Stimulated activated naive CD4-positive, alpha-beta T cell (primary cell): ENCODE measurements around the gene IGFBP2.
A peak's percentile ranks its signal among the peaks of the same experiment; 100 is the strongest.
"Not testable (repeated sequence)": the region's sequence is repeated elsewhere in the genome, so short reads cannot be mapped to it uniquely, and the experiment has no call there.

Experiments used
- DNase-seq, 6 experiments: peaks; one replicate each; lab custom pipeline; 2025; lab: John Stamatoyannopoulos, UW

The IGFBP2 gene

DNA sequence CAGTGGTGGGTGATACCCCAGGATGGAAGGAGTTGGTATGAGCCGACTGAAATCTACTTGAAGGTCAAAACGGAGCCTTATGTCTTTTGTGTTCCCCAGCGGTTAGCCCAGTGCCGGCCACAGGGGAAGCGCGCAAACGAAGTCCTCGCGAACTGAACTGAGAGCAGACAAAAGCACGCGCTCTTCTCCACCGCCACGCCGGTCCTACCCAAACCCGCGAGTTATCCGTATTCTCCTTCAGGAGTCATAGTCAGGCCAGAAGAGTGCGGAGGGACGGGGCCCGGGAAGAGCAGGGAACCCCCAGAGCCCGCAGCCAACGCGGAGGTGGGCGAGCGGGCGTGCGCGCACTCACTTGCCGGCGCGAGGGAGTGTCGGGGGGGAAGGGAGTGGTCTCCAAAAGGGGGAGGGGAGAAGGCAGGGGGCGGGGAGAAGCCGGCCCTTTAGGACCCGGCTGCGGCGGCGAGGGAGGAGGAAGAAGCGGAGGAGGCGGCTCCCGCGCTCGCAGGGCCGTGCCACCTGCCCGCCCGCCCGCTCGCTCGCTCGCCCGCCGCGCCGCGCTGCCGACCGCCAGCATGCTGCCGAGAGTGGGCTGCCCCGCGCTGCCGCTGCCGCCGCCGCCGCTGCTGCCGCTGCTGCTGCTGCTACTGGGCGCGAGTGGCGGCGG lies at the start of gene IGFBP2:
Gene IGFBP2 (plus strand): TSS at position 469 of the 664 bp plus-strand sequence. CDS start 104 bp downstream, at position 573.
- DNase-seq, result no peak

DNA sequence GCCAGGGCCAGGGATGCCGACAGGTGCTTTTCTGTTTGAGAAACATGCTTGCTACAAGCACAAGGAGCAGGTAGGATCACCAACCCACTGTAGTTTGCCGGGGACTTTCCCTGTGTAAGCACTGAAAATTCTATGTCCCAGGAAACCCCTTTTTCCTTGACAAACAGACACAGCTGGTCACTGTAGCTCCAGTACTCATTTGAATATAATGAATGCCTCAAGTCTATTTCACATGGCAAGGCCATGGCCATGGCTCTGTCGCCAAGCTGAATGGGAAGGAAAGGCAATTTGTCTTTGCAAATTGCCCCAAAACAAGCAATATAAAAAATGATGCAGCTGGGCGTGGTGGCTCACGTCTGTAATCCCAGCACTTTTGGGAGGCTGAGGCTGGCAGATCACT lies 49.6 kb upstream of the IGFBP2 start:
- DNase-seq, result no peak

- no peak for DNase-seq
Observed at GRCh38 chr2:216584112-216584511, 49.1 kb upstream of the IGFBP2 start.

GRCh38 chr2:216585441-216585840 lies 47.8 kb upstream of the IGFBP2 start:
- DNase-seq, result no peak

DNA sequence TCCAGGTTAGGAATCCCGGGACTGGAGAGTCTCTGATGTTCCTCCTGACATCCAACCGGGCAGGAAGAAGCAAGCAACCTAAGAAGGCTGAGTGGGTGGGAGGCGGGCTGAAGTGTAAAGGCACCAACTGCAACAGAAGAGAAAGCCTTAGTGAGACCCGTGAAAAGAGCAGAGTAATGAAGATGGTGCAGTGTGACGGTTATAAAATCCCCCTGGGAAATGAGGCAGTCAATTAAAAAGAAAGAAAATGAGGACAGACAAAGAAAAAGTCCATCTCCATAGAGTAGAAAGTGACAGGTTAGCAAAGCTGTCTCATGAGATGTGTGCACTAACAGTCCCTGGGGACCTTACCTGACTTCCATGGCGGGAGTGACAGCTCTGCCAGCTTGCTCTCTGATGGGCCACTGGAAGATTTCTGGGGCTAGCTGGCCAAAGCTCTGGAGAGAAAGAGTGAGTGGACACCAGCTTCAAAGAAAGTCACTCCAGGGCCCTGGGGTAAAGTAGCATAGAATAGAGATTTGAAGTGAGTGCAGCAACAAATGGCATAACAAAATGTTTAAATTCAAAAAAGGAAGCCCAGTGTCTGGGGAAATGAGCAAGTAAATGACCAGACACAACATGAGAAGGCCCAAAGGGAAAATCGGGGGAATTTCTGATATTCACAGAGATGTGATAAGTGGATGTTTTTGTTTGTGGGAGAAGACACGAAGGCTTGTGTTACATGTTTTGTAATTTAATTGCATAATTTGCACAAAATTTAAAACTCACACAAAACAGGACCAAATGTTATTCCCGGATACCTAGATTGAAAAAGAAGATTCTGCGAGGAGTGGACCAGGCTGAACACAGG lies 44.1 kb upstream of the IGFBP2 start:
- no peak for DNase-seq

DNA sequence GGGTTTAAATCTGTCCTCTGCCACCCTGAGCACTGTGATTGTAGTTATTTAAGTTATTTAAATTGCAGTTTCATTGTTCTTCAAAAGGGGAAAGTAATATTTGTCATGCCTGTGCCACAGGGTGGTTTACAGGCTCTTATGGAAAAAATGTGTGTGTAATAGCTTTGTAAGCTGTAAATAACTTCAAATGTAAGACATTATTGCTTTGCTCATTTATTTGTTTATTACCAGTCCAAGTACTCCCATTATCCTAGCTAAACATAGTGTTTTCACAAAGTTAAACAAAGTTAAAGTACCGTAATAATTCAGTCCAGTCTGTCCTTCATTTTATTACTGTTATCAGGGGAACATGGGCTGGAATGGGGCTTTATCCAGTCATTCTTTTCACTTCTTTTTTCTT lies 43.4 kb upstream of the IGFBP2 start:
- DNase-seq, result no peak

DNA sequence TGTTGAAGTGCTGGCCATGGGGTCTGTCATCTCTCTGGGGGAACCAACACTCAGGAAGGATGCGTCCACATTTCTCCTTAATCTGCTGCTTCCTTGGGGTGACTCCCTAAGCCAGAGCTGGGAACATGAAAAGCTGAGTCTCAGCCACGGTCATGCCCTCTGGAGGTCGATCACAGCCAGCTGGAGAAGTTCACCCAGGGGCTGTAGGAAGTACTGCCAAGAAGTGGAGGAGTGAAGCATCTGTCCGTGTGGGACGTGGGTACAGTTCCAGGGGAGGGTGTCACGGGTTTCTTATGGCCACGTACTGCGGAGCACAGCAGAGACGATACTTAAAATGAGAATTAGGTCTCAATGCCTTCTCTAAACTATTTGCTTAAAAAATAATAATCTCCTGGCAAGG lies 42.4 kb upstream of the IGFBP2 start:
- no peak for DNase-seq

DNA sequence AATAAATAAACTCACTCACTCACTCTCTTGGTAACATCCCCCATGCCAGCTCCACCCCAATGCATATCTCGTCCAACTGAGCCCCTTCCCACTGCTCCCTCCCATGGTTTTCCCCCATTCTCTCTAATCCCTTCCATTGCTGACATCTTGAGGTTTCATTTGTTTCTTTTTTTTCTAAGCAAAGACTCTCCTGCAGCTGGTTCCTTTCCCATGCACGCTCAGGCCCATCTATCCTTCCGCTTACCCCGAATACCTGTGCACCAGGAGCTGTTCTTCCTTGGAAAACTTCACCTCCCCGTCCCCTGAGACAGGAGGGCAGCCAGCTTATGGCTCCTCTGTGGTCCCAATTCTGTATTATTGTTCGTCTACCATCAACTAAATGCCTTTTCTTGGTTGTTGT lies 41.7 kb upstream of the IGFBP2 start:
- no peak for DNase-seq

DNA sequence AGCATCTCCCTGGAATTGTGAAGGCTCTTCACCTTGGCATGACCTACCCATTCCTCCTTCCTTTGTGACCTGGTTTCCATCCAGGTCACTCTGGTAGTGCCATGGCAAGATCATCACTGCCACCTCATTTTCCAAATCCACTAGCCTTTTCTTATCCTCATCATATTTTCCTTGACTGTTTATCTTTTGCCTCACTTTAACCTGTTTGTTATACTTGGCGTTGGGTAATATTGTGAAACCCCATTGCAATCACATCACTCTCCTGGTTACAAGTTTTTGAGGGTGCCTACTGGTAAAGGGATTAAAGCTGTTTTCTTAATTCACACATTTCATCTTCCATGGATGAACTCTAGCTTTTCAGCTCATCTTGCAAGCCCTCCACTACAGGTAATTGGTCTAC lies 39.1 kb upstream of the IGFBP2 start:
- DNase-seq, result no peak

DNA sequence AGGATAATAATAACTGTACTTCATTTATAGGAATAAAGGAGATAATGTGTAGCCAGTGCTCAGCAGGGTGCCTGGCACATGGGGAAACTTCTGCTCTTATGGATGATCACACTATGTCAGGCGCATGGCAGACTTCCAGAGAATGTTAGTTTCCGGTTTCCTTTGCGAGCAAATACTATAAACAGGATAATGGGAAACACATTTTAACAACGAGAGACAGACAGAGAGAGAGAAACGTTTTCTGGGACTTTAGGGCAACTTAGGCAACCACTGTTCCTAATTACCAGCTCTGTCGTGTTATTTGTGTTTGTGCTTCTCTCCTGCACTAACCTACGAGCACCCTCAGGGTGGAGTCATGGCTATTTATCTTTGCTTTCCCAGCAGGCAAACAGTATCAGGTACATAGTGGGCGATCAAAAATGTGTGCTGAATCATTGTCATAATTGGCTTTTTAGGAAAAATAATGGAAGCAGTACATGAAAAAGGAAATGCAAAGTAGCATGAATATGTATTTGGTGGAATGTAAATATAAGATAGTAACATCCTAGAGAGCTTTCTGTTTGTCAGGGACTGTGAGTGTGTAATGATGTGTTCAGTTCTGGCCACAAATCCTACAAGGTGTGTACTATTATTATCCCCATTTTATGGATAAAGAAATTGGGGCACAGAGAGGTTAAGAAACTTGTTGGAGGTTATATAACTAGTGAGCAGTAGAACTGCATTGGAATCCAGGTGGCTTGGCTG lies 36.8 kb upstream of the IGFBP2 start:
- DNase-seq, result no peak

GRCh38 chr2:216596980-216597509 lies 36.2 kb upstream of the IGFBP2 start:
- DNase-seq, result no peak

GRCh38 chr2:216597825-216598224 lies 35.4 kb upstream of the IGFBP2 start:
- DNase-seq, result not testable (repeated sequence)

DNA sequence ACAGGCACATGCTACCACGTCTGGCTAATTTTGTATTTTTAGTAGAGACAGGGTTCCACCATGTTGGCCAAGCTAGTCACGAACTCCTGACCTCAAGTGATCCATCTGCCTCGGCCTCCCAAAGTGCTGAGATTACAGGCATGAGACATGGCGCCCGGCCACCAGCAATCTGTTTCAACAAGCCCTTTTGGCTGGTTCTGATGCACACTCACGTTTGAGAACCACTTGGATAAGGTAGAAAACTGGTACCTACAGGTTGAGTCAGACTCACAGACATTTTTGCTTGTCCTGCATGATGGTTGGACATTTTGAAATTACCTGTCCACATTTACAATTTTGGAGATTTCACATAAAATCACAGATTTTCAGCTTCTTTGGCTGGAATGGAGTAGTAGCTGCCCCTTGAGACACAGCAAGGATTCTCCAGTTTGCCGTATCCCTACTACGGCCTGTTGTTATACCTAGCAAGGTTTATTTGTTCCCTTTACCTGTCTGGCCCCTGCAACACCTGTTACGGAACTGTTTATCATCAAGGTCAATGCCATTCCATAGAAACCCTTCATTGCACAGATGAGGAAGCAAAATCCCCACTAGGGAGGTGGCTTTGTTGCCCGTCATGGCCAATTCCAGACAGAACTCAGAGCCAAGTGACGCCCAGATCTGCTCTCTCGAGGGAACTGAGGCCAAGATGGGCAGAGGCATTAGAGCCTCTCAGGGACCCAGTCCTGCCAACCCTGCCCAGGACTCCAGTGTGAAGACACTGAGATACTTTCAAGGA lies 31.4 kb upstream of the IGFBP2 start:
- no peak for DNase-seq

GRCh38 chr2:216603010-216603883 lies 30.0 kb upstream of the IGFBP2 start:
- no peak for DNase-seq

GRCh38 chr2:216603884-216604245 lies 29.4 kb upstream of the IGFBP2 start:
- DNase-seq, result no peak

DNA sequence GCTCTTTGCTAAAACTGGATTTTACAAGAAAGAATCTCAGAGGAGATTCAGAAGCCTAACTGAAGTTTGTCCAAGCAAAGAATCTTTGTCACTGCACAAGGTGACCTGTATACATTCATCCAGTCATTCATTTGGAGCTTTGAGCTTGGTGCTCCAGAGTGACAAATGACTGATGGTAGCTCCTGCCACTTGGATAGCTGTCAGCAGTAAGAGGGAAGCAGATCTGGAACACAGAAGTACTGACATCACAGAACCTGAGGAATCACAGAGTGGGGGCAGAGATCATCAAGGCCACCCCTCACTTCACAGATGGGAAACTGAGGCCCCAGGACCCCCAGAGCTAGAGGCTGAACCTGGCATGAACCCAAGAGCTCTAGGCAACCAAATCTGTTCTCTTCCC lies 28.8 kb upstream of the IGFBP2 start:
- no peak for DNase-seq

GRCh38 chr2:216606551-216607276 lies 26.5 kb upstream of the IGFBP2 start:
- DNase-seq, result peak in 5 of 6 experiments; percentile 3 to 39 (median 6)

- no peak for DNase-seq
Observed at GRCh38 chr2:216607277-216607560, 26.0 kb upstream of the IGFBP2 start.

DNA sequence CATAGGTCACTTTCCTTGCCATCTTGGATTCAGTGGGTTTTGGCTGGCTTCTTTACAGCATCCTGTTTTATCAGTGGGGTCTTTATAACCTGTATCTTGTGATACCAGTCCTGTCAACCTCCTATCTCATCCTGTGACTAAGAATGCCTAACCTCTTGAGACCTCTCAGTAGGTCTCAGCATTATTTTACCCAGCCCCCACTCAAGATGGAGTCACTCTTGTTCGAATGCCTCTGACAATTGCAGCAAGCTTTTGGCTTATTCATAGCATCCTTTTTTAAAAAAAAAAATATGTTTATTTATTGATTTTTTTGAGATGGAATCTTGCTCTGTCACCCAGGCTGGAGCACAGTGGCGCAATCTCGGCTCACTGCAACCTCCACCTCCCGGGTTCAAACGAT lies 24.7 kb upstream of the IGFBP2 start:
- no peak for DNase-seq
